Neural progenitor cell (in vitro differentiated cells): ENCODE data around the gene UCN2. TPM values are rescaled to one million over a fixed set of nuclear protein-coding genes. Genes with fewer than 3 reads are reported as not detected.

ENCODE experiments used
- DNase-seq: peaks from one replicate; pipeline ENCODE4 v3.0.0-alpha.2; 2016; ENCODE audit warnings: low spot score
- H2AFZ ChIP-seq: fragments of 200-600 bp; sonication (generic); replicated peaks from 2 replicates; pipeline ENCODE4 v1.6.1; 2016; ENCODE audit warnings: antibody characterized with exemption
- H3F3A ChIP-seq: fragments of 200-600 bp; sonication (generic); 2 replicates; pipeline ENCODE4 v1.6.1; 2016; ENCODE audit warnings: antibody characterized with exemption, low read depth
- H3K27ac ChIP-seq: fragments of 200-600 bp; sonication (generic); 2 replicates; pipeline ENCODE4 v1.5.1; 2016; ENCODE audit warnings: mild to moderate bottlenecking
- H3K27me3 ChIP-seq: fragments of 200-600 bp; sonication (generic); 2 replicates; pipeline ENCODE4 v1.6.1; 2016; ENCODE audit warnings: mild to moderate bottlenecking, moderate library complexity
- H3K36me3 ChIP-seq: fragments of 200-600 bp; sonication (generic); 2 replicates; pipeline ENCODE4 v1.5.1; 2016
- H3K4me1 ChIP-seq: fragments of 200-600 bp; sonication (generic); 2 replicates; pipeline ENCODE4 v1.6.1; 2016; ENCODE audit warnings: mixed run types
- H3K4me2 ChIP-seq: fragments of 200-600 bp; sonication (generic); 2 replicates; pipeline ENCODE4 v1.6.1; 2016
- H3K4me3 ChIP-seq: fragments of 200-600 bp; sonication (generic); 2 replicates; pipeline ENCODE4 v1.5.1; 2016
- H3K79me2 ChIP-seq: fragments of 200-600 bp; sonication (generic); 2 replicates; pipeline ENCODE4 v1.6.1; 2016; ENCODE audit warnings: low read depth
- H3K9ac ChIP-seq: fragments of 200-600 bp; sonication (generic); 2 replicates; pipeline ENCODE4 v1.6.1; 2016
- H3K9me3 ChIP-seq: fragments of 200-600 bp; sonication (generic); 2 replicates; pipeline ENCODE4 v1.5.1; 2016; ENCODE audit warnings: low read depth
- H4K20me1 ChIP-seq: fragments of 200-600 bp; sonication (generic); 2 replicates; pipeline ENCODE4 v1.6.1; 2016; ENCODE audit warnings: low read depth
- H3K27ac Mint-ChIP-seq: 3 replicates; pipeline ENCODE4 v1.8.0; 2021; ENCODE audit warnings: mixed read lengths
- H3K27me3 Mint-ChIP-seq: 2 replicates; pipeline ENCODE4 v1.8.0; 2022; ENCODE audit warnings: low read depth, mild to moderate bottlenecking, inconsistent platforms, moderate library complexity, mixed read lengths; ENCODE audit not compliant: insufficient read depth
- H3K36me3 Mint-ChIP-seq: 3 replicates; pipeline ENCODE4 v1.8.0; 2021; ENCODE audit warnings: mixed read lengths
- H3K4me1 Mint-ChIP-seq: 3 replicates; pipeline ENCODE4 v1.8.0; 2021; ENCODE audit warnings: mixed read lengths
- H3K4me3 Mint-ChIP-seq: 3 replicates; pipeline ENCODE4 v1.8.0; 2021; ENCODE audit warnings: mild to moderate bottlenecking, moderate library complexity, mixed read lengths
- H3K9me3 Mint-ChIP-seq: 3 replicates; pipeline ENCODE4 v1.8.0; 2020; ENCODE audit warnings: mixed read lengths
- CTCF ChIP-seq: fragments of 200-600 bp; sonication (generic); IDR thresholded peaks from 2 replicates; pipeline ENCODE4 v1.5.1; 2017; ENCODE audit warnings: antibody characterized with exemption, mild to moderate bottlenecking
- EZH2 ChIP-seq: fragments of 200-600 bp; sonication (generic); IDR thresholded peaks from 2 replicates; pipeline ENCODE4 v1.6.1; 2017; ENCODE audit warnings: antibody characterized with exemption, mild to moderate bottlenecking, moderate library complexity
- EZH2phosphoT487 ChIP-seq: fragments of 200-600 bp; sonication (generic); IDR thresholded peaks from 2 replicates; pipeline ENCODE4 v1.6.1; 2017; ENCODE audit warnings: antibody characterized with exemption
- total RNA-seq: library from RNA; depleted of rRNA; stranded (reverse); fragments of >200 nt; gene quantifications from 2 replicates; pipeline ENCODE4 v1.2.3, GENCODE V29; 2015; ENCODE audit warnings: low replicate concordance

UCN2 gene
- total RNA-seq, 1 donor from 2014 or later: not detected

GRCh38 chr3:48597408-48597800, 33.8 kb upstream of the UCN2 start:
- Mint-ChIP-seq H3K27ac (peak overlapping the region; percentile 44), H3K9me3 (no peaks in the 10 kb centered on the region), H3K27me3 (peaks cover 6% of the 10 kb centered on the region), H3K36me3 (peaks cover 19% of the 10 kb centered on the region), H3K4me3 (no peak overlapping the region), H3K4me1 (peaks cover 13% of the 10 kb centered on the region)
- no peaks in the 10 kb centered on the region for H3K9me3 ChIP-seq
- H2AFZ ChIP-seq: no peak overlapping the region
- no peak overlapping the region for H3K4me2 ChIP-seq
- no peaks in the 10 kb centered on the region for H3K4me1 ChIP-seq
- no peak overlapping the region for H3K4me3 ChIP-seq
- no peaks in the 10 kb centered on the region for H3K79me2 ChIP-seq
- TF ChIP-seq EZH2 (no peak), EZH2phosphoT487 (no peak), CTCF (no peak)
- no peak for DNase-seq
- H3F3A ChIP-seq: no peaks in the 10 kb centered on the region
- H3K36me3 ChIP-seq: no peaks in the 10 kb centered on the region
- no peaks in the 10 kb centered on the region for H4K20me1 ChIP-seq
- no peak overlapping the region for H3K9ac ChIP-seq
- no peak overlapping the region for H3K27ac ChIP-seq
- H3K27me3 ChIP-seq: no peaks in the 10 kb centered on the region

GRCh38 chr3:48596676-48597407, 33.3 kb upstream of the UCN2 start:
- Mint-ChIP-seq H3K4me3 (no peak overlapping the region), H3K27me3 (peaks cover 8% of the 10 kb centered on the region), H3K4me1 (peaks cover 13% of the 10 kb centered on the region), H3K9me3 (no peaks in the 10 kb centered on the region), H3K27ac (peak overlapping the region; percentile 50), H3K36me3 (peaks cover 16% of the 10 kb centered on the region)
- Histone ChIP-seq H2AFZ (no peak overlapping the region), H3K36me3 (no peaks in the 10 kb centered on the region), H3K79me2 (no peaks in the 10 kb centered on the region), H3K27ac (no peak overlapping the region), H3K9me3 (no peaks in the 10 kb centered on the region), H3K9ac (no peak overlapping the region), H3K4me3 (no peak overlapping the region), H4K20me1 (no peaks in the 10 kb centered on the region), H3F3A (no peaks in the 10 kb centered on the region), H3K4me1 (no peaks in the 10 kb centered on the region), H3K27me3 (no peaks in the 10 kb centered on the region), H3K4me2 (no peak overlapping the region)
- TF ChIP-seq EZH2phosphoT487 (no peak), EZH2 (no peak), CTCF (no peak)
- no peak for DNase-seq

GRCh38 chr3:48596157-48596556, 32.6 kb upstream of the UCN2 start:
- Histone ChIP-seq H3F3A (no peaks in the 10 kb centered on the region), H3K4me2 (no peak overlapping the region), H3K36me3 (no peaks in the 10 kb centered on the region), H3K4me1 (no peaks in the 10 kb centered on the region), H2AFZ (no peak overlapping the region), H3K9me3 (no peaks in the 10 kb centered on the region), H3K27me3 (no peaks in the 10 kb centered on the region), H3K9ac (no peak overlapping the region), H3K27ac (no peak overlapping the region), H3K79me2 (no peaks in the 10 kb centered on the region), H3K4me3 (no peak overlapping the region), H4K20me1 (no peaks in the 10 kb centered on the region)
- Mint-ChIP-seq H3K4me3 (peak overlapping the region; percentile 19), H3K9me3 (no peaks in the 10 kb centered on the region), H3K27ac (peak overlapping the region; percentile 83), H3K4me1 (peaks cover 13% of the 10 kb centered on the region), H3K27me3 (peaks cover 8% of the 10 kb centered on the region), H3K36me3 (peaks cover 16% of the 10 kb centered on the region)
- TF ChIP-seq EZH2: no peak
- no peak for TF ChIP-seq EZH2phosphoT487
- TF ChIP-seq CTCF: no peak
- DNase-seq: no peak
